ENCODE results near the gene DYNC2H1.

- TF ChIP-seq CTCF (IDR thresholded peaks at IDR 0.05; ENCODE audit: low read depth, low read length) (no peak), POLR2A (IDR thresholded peaks at IDR 0.05; ENCODE audit: extremely low read depth, insufficient read length) (no peak)
These were observed 39.1 kb upstream of the DYNC2H1 start for GRCh38 chr11:103070142-103070541.
